Fibroblast of villous mesenchyme (primary cell): ENCODE data around the gene URM1. TPM values are rescaled to one million over a fixed set of nuclear protein-coding genes. Genes with fewer than 3 reads are reported as not detected.
"Not testable (repeated sequence)": the region's sequence is repeated elsewhere in the genome, so short reads cannot be mapped to it uniquely, and the experiment has no call there.

Experiments
- DNase-seq: peaks from one replicate; pipeline ENCODE4 v3.0.0-alpha.2; 2010; ENCODE audit warnings: low read depth
- H3K4me3 ChIP-seq: 2 replicates; pipeline ENCODE4 v1.5.1; 2011; ENCODE audit warnings: low read depth, mild to moderate bottlenecking, low read length
- total RNA-seq: library from RNA; depleted of rRNA; stranded (reverse); fragments of >200 nt; gene quantifications from 2 replicates; pipeline ENCODE4 v1.2.3, GENCODE V29; 2012
- TF ChIP-seq, protein P1 (sequence below): IDR thresholded peaks from 2 replicates; pipeline ENCODE4 v1.5.1; 2012; ENCODE audit warnings: low read depth, mild to moderate bottlenecking, low read length; ENCODE audit not compliant: insufficient read depth

URM1 gene
- total RNA-seq, 1 donor, result 29.8 TPM

GRCh38 chr9:128325629-128326028 lies 45.5 kb upstream of the URM1 start:
- no peak for DNase-seq
- no peak overlapping the region for H3K4me3 ChIP-seq
- TF ChIP-seq, protein P1, sequence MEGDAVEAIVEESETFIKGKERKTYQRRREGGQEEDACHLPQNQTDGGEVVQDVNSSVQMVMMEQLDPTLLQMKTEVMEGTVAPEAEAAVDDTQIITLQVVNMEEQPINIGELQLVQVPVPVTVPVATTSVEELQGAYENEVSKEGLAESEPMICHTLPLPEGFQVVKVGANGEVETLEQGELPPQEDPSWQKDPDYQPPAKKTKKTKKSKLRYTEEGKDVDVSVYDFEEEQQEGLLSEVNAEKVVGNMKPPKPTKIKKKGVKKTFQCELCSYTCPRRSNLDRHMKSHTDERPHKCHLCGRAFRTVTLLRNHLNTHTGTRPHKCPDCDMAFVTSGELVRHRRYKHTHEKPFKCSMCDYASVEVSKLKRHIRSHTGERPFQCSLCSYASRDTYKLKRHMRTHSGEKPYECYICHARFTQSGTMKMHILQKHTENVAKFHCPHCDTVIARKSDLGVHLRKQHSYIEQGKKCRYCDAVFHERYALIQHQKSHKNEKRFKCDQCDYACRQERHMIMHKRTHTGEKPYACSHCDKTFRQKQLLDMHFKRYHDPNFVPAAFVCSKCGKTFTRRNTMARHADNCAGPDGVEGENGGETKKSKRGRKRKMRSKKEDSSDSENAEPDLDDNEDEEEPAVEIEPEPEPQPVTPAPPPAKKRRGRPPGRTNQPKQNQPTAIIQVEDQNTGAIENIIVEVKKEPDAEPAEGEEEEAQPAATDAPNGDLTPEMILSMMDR, result no peak

DNA sequence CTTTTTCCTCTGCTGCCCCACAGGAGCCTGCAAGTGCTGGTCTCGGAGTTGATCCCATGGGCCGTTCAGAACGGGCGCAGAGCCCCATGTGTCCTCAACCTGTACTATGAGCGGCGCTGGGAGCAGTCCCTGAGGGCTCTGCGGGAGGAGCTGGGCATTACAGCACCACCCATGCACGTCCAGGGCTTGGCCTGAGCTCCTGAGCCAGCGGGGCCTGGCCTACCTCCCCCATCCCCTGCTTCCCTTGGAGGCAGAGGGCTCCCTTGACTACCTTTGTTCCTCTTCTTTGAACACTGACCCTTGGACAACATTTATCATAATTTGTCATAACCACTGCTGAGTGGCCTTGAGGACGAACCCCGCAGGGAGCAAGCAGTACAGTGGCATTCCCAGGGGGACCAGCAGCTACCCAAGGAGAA lies 37.7 kb upstream of the URM1 start:
- H3K4me3 ChIP-seq, result no peak overlapping the region
- no peak for DNase-seq
- TF ChIP-seq, protein P1, result no peak

DNA sequence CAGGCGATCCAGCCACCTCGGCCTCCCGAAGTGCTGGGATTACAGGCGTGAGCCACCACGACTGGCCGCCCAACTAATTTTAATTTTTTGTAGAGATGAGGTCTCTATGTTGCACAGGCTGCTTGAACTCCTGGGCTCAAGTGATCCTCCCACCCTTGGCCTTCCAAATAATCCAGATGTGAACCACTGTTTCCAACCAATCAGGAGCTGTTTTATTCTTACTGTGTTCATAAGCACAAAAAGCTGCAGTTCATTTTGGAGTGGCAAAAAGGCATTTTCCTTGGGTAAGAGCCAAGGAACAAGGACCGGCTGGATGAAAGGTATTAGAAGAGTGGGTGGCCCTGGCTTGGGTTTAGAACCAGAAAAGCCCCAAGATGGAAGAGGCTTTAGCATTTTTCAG lies 36.0 kb upstream of the URM1 start:
- no peak for DNase-seq
- TF ChIP-seq, protein P1, result no peak
- H3K4me3 ChIP-seq, result no peak overlapping the region

GRCh38 chr9:128335914-128336313 lies 35.3 kb upstream of the URM1 start:
- no peak for DNase-seq
- H3K4me3 ChIP-seq, result no peak overlapping the region
- TF ChIP-seq, protein P1, result no peak

DNA sequence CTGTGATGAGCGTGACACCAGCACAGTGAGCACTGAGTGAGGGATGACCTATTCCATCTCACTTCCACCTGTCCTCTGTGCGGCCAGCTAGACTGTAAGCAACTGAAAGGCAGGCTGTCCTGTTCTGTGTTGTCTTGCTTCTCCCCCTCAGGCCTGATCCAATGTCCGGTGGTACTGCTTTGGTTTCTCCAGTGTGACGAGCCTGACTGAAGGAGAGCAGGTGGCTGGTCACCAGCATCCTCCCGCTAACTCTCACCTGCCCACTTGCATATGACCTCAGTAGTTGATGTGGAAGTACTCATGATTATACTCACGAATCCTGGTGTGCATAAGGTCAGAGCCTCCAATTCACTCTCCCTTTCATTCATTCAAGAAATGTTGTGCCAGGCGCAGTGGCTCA lies 33.2 kb upstream of the URM1 start:
- no peak for DNase-seq
- no peak overlapping the region for H3K4me3 ChIP-seq
- TF ChIP-seq, protein P1, result no peak

GRCh38 chr9:128338852-128339614 lies 32.1 kb upstream of the URM1 start:
- not testable (repeated sequence) for DNase-seq, H3K4me3 ChIP-seq

DNA sequence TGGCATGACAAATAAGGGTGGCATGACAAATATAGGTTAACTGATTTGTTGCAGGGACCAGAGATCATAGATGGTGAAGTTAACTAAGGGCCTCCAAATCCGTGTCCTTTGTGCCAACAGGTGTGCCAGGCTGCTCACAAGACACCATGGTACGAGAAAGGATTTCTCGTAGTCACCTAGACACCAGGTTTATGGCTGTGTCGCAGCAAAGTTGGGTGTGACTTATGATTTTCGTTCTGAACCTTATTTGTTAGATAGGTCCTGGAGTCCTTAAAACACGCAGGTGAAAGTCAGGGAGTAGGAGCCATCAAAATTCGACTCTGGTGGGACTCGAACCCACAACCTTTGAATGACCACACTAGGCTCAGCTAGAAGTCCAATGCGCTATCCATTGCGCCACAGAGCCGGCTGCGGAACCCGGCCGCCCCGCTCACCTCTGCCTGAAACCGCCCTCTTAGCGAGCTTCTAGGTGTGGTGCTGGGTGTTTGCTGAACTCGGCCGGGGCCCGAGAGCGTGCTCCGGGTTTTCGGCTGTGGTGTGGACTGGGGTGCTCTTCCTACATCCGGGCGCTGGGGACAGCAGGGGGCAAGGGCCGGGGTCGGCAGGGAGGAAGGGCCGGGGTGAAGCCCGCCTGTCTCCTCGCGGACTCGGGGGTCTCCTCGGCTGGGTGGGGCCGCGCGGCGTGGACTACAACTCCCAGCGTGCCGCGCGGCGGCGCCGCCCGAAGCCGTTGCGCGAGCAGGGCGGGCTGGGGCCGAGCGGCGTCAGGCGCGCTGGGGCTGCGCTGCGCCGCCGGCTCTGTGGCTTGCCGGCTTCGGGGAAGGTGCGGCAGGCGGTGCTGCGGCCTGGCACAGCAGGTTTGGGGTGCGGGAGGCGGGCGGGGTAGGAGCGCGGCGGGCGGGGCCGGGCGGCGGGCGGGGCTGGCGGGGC lies 31.1 kb upstream of the URM1 start, which contains the start of gene SLC27A4:
TSS of gene SLC27A4 (plus strand) at position 767 of the 930 bp plus-strand sequence. CDS start 2,606 bp downstream, outside the sequence.
- TF ChIP-seq, protein P1, result no peak
- DNase-seq, result peak; percentile 67
- H3K4me3 ChIP-seq, result peak within 1 kb of the TSS; percentile 68
